ENCODE results near the gene SSMEM1.

DNA sequence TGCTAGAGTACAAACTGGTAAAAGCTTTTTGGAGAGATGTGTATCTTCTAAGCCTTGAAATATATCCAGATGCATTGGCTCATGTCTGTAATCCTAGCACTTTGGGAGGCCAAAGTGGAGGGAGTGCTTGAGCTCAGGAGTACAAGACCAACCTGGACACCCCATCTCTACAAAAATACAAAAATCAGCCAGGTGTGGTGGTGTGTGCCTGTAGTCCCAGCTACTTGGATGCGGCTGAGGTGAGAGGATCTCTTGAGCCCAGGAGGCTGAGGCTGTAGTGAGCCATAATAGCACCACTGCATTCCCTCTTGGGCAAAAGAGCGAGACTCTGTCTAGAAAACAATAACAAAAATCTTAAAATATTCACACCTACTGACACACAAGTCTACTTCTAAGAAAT is 28.0 kb upstream of the SSMEM1 start:
- TF ChIP-seq, protein P1, sequence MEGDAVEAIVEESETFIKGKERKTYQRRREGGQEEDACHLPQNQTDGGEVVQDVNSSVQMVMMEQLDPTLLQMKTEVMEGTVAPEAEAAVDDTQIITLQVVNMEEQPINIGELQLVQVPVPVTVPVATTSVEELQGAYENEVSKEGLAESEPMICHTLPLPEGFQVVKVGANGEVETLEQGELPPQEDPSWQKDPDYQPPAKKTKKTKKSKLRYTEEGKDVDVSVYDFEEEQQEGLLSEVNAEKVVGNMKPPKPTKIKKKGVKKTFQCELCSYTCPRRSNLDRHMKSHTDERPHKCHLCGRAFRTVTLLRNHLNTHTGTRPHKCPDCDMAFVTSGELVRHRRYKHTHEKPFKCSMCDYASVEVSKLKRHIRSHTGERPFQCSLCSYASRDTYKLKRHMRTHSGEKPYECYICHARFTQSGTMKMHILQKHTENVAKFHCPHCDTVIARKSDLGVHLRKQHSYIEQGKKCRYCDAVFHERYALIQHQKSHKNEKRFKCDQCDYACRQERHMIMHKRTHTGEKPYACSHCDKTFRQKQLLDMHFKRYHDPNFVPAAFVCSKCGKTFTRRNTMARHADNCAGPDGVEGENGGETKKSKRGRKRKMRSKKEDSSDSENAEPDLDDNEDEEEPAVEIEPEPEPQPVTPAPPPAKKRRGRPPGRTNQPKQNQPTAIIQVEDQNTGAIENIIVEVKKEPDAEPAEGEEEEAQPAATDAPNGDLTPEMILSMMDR (conservative IDR thresholded peaks at IDR 0.05; ENCODE audit: low read length), result no peak
- no peak for TF ChIP-seq EZH2phosphoT487 (IDR thresholded peaks at IDR 0.05; ENCODE audit: borderline replicate concordance, low read depth, low read length)
